Fibroblast of skin of abdomen (primary cell): ENCODE data around the gene PDLIM5.
A peak's percentile ranks its signal among the peaks of the same experiment; 100 is the strongest.
"Not testable (repeated sequence)": the region's sequence is repeated elsewhere in the genome, so short reads cannot be mapped to it uniquely, and the experiment has no call there.

Experiments used
- DNase-seq: peaks from one replicate; pipeline ENCODE4 v3.0.0-alpha.2; 2013

Gene PDLIM5

GRCh38 chr4:94497690-94498089 is 45.9 kb downstream of the PDLIM5 start:
- no peak for DNase-seq

- DNase-seq: no peak
Observed at GRCh38 chr4:94498502-94498901, 46.8 kb downstream of the PDLIM5 start.

- no peak for DNase-seq
Observed at GRCh38 chr4:94500685-94501084, 48.9 kb downstream of the PDLIM5 start.

GRCh38 chr4:94504545-94504944 is 52.8 kb downstream of the PDLIM5 start:
- peak; percentile 86 for DNase-seq

- no peak for DNase-seq
Observed at GRCh38 chr4:94506822-94507221, 55.1 kb downstream of the PDLIM5 start.

GRCh38 chr4:94507281-94507680 is 55.5 kb downstream of the PDLIM5 start:
- DNase-seq: no peak

GRCh38 chr4:94507708-94508107 is 56.0 kb downstream of the PDLIM5 start:
- DNase-seq: peak; percentile 85

GRCh38 chr4:94508296-94508695 is 56.6 kb downstream of the PDLIM5 start:
- no peak for DNase-seq

GRCh38 chr4:94508806-94509205 is 57.1 kb downstream of the PDLIM5 start:
- peak; percentile 64 for DNase-seq

- no peak for DNase-seq
Observed at GRCh38 chr4:94511591-94511990, 59.8 kb downstream of the PDLIM5 start.

- DNase-seq: not testable (repeated sequence)
Observed at GRCh38 chr4:94513532-94513931, 61.8 kb downstream of the PDLIM5 start.

GRCh38 chr4:94515365-94515764 is 63.6 kb downstream of the PDLIM5 start:
- peak; percentile 51 for DNase-seq

- DNase-seq: peak; percentile 90
Observed at GRCh38 chr4:94516067-94516466, 64.3 kb downstream of the PDLIM5 start.

- no peak for DNase-seq
Observed at GRCh38 chr4:94516999-94517398, 65.3 kb downstream of the PDLIM5 start.

GRCh38 chr4:94517492-94517891 is 65.8 kb downstream of the PDLIM5 start:
- DNase-seq: no peak

- no peak for DNase-seq
Observed at GRCh38 chr4:94519019-94519418, 67.3 kb downstream of the PDLIM5 start.

- DNase-seq: peak; percentile 36
Observed at GRCh38 chr4:94519925-94520789, 68.4 kb downstream of the PDLIM5 start.

GRCh38 chr4:94523033-94523580 is 71.4 kb downstream of the PDLIM5 start:
- no peak for DNase-seq

- peak; percentile 54 for DNase-seq
Observed at GRCh38 chr4:94523617-94524016, 71.9 kb downstream of the PDLIM5 start.

GRCh38 chr4:94525993-94526728 is 74.4 kb downstream of the PDLIM5 start:
- DNase-seq: peak; percentile 81

- DNase-seq: no peak
Observed at GRCh38 chr4:94527556-94528233, 76.0 kb downstream of the PDLIM5 start.

GRCh38 chr4:94528792-94529451 is 77.2 kb downstream of the PDLIM5 start:
- DNase-seq: no peak
